ENCODE measurements around the gene IPO9. TPM values are rescaled to one million over a fixed set of nuclear protein-coding genes. Genes with fewer than 3 reads are reported as not detected.

Gene IPO9
- total and polyA plus RNA-seq, 7 donors: 8.1 to 20.2 (median 15.5) TPM

GRCh38 chr1:201925301-201925567, 96.3 kb downstream of the IPO9 start:
- Histone ChIP-seq H3K9me3 (no peaks in the 10 kb centered on the region), H3K27ac (peak overlapping the region; percentile 85 to 97 (median 90)), H3K4me1 (peaks cover 0 to 91% (median 74%) of the 10 kb centered on the region in 4 donors), H3K36me3 (peaks cover 0 to 69% (median 22%) of the 10 kb centered on the region in 4 donors), H3K27me3 (no peaks in the 10 kb centered on the region), H3K4me3 (no peak overlapping the region)
- intact Hi-C loops (cut with DNase I): no loop called here
- WGBS, 2 donors: 71 to 73% methylated on average over 2 of the region's 2 CpGs
- no peak for DNase-seq
- TF ChIP-seq POLR2AphosphoS5 (IDR thresholded peaks at IDR 0.05) (peak in 2 of 4 donors; percentile 18 to 57), CTCF (IDR thresholded peaks at IDR 0.05) (no peak), EP300 (IDR thresholded peaks at IDR 0.05) (no peak)

GRCh38 chr1:201925981-201926645, 97.2 kb downstream of the IPO9 start:
- H3K4me3 ChIP-seq: no peak overlapping the region
- WGBS, 2 donors: 68 to 84% methylated on average over 5 of the region's 5 CpGs
- H3K27ac ChIP-seq: peak overlapping the region; percentile 85 to 97 (median 90)
- H3K36me3 ChIP-seq: peaks cover 0 to 69% (median 29%) of the 10 kb centered on the region in 4 donors
- no peak for DNase-seq
- no peaks in the 10 kb centered on the region for H3K27me3 ChIP-seq
- H3K4me1 ChIP-seq: peaks cover 0 to 91% (median 74%) of the 10 kb centered on the region in 4 donors
- intact Hi-C loops (cut with DNase I): no loop called here
- H3K9me3 ChIP-seq: no peaks in the 10 kb centered on the region
- TF ChIP-seq POLR2AphosphoS5 (IDR thresholded peaks at IDR 0.05) (peak in 2 of 4 donors; percentile 36 to 38), POLR2A (IDR thresholded peaks at IDR 0.05) (no peak), CTCF (IDR thresholded peaks at IDR 0.05) (no peak), EP300 (IDR thresholded peaks at IDR 0.05) (no peak)

GRCh38 chr1:201928266-201928665, 99.3 kb downstream of the IPO9 start:
- WGBS, 2 donors: 89 to 92% methylated on average over 3 of the region's 3 CpGs
- no peaks in the 10 kb centered on the region for H3K27me3 ChIP-seq
- H3K9me3 ChIP-seq: no peaks in the 10 kb centered on the region
- intact Hi-C loops (cut with DNase I): no loop called here
- H3K27ac ChIP-seq: peak overlapping the region; percentile 85 to 97 (median 90)
- H3K4me3 ChIP-seq: no peak overlapping the region
- DNase-seq: no peak
- TF ChIP-seq POLR2AphosphoS5 (IDR thresholded peaks at IDR 0.05): no peak
- no peak for TF ChIP-seq EP300 (IDR thresholded peaks at IDR 0.05)
- no peak for TF ChIP-seq CTCF (IDR thresholded peaks at IDR 0.05)
- TF ChIP-seq POLR2A (IDR thresholded peaks at IDR 0.05): no peak
- H3K36me3 ChIP-seq: peaks cover 5 to 64% (median 29%) of the 10 kb centered on the region in 4 donors
- peaks cover 0 to 91% (median 69%) of the 10 kb centered on the region in 4 donors for H3K4me1 ChIP-seq

GRCh38 chr1:201930137-201930536, 101.2 kb downstream of the IPO9 start:
- Histone ChIP-seq H3K9me3 (no peaks in the 10 kb centered on the region), H3K4me1 (peaks cover 0 to 98% (median 77%) of the 10 kb centered on the region in 4 donors), H3K4me3 (no peak overlapping the region), H3K27ac (peak overlapping the region; percentile 60 to 97 (median 90)), H3K27me3 (no peaks in the 10 kb centered on the region), H3K36me3 (peaks cover 5 to 61% (median 26%) of the 10 kb centered on the region in 4 donors)
- no peak for DNase-seq
- WGBS, 2 donors: 39 to 76% methylated on average over 4 of the region's 4 CpGs
- intact Hi-C loops (cut with DNase I): no loop called here
- TF ChIP-seq POLR2AphosphoS5 (IDR thresholded peaks at IDR 0.05) (peak in 1 of 4 donors; percentile 15), POLR2A (IDR thresholded peaks at IDR 0.05) (no peak)

GRCh38 chr1:201930803-201931202, 101.8 kb downstream of the IPO9 start:
- peak overlapping the region; percentile 60 to 97 (median 90) for H3K27ac ChIP-seq
- no peak for DNase-seq
- intact Hi-C loops (cut with DNase I): no loop called here
- no peaks in the 10 kb centered on the region for H3K9me3 ChIP-seq
- H3K4me1 ChIP-seq: peaks cover 0 to 98% (median 77%) of the 10 kb centered on the region in 4 donors
- H3K36me3 ChIP-seq: peaks cover 5 to 63% (median 26%) of the 10 kb centered on the region in 4 donors
- TF ChIP-seq POLR2AphosphoS5 (IDR thresholded peaks at IDR 0.05) (no peak), CTCF (IDR thresholded peaks at IDR 0.05) (no peak), POLR2A (IDR thresholded peaks at IDR 0.05) (no peak), EP300 (IDR thresholded peaks at IDR 0.05) (no peak)
- WGBS, 2 donors: 58 to 72% methylated on average over 5 of the region's 5 CpGs
- no peak overlapping the region for H3K4me3 ChIP-seq
- H3K27me3 ChIP-seq: no peaks in the 10 kb centered on the region

Small RNA genes lying within 50 kb of the gene (small RNA-seq; reads per million reads assigned to genes)
- gene MIR1231 (0 reads per million in 3 donors), gene MIR6739 (0 reads per million in 3 donors)

Other genes starting within 250 kb of the IPO9 start
- gene SHISA4, start 59.7 kb downstream of the IPO9 start, total RNA-seq: 10 to 100 TPM; 12.7 to 23.7 (median 19.3) TPM
- gene SHISA4, start 59.7 kb downstream of the IPO9 start, polyA plus RNA-seq: 1 to 10 TPM; 3.5 to 6.1 (median 3.6) TPM
- gene LMOD1, start 117.4 kb downstream of the IPO9 start, total RNA-seq: 1,000 to 10,000 TPM in 1 of 4 donors, 100 to 1,000 TPM in 3; 633 to 1,011 (median 785) TPM
- 10 to 100 TPM in 2 of 3 donors, 1 to 10 TPM in 1; 4.9 to 75.0 (median 15.6) TPM for gene LMOD1, start 117.4 kb downstream of the IPO9 start, polyA plus RNA-seq
- 10 to 100 TPM; 23.3 to 56.7 (median 38.4) TPM for gene TIMM17A, start 126.3 kb downstream of the IPO9 start, total RNA-seq
- 10 to 100 TPM; 48.6 to 71.4 (median 57.7) TPM for gene TIMM17A, start 126.3 kb downstream of the IPO9 start, polyA plus RNA-seq
- gene RNPEP, start 153.5 kb downstream of the IPO9 start, total RNA-seq: 10 to 100 TPM; 23.9 to 38.5 (median 32.0) TPM
- gene RNPEP, start 153.5 kb downstream of the IPO9 start, polyA plus RNA-seq: 10 to 100 TPM; 59.1 to 86.5 (median 81.7) TPM
- 1 to 10 TPM in 1 of 4 donors, under 1 TPM in 3; 0.16 to 1.8 (median 0.41) TPM for gene ELF3, start 181.4 kb downstream of the IPO9 start, total RNA-seq
- gene ELF3, start 181.4 kb downstream of the IPO9 start, polyA plus RNA-seq: 100 to 1,000 TPM; 560 to 665 (median 569) TPM

All from sigmoid colon (tissue), 7 donors.